Measurements from ENCODE around the gene CTBP2.
"Not testable (repeated sequence)": the region's sequence is repeated elsewhere in the genome, so short reads cannot be mapped to it uniquely, and the experiment has no call there.

CTBP2 gene

GRCh38 chr10:125082471-125082870 is 77.9 kb downstream of the CTBP2 start:
- DNase-seq: not testable (repeated sequence)

GRCh38 chr10:125081931-125082330 is 78.4 kb downstream of the CTBP2 start:
- DNase-seq: no peak

- DNase-seq: no peak
Measured at GRCh38 chr10:125080984-125081383, 79.4 kb downstream of the CTBP2 start.

- DNase-seq: no peak
Measured at GRCh38 chr10:125080296-125080695, 80.1 kb downstream of the CTBP2 start.

GRCh38 chr10:125079091-125079600 is 81.2 kb downstream of the CTBP2 start:
- no peak for DNase-seq

- no peak for DNase-seq
Measured at GRCh38 chr10:125076891-125077541, 83.3 kb downstream of the CTBP2 start.

- no peak for DNase-seq
Measured at GRCh38 chr10:125076121-125076825, 84.1 kb downstream of the CTBP2 start.

GRCh38 chr10:125073996-125074395 is 86.4 kb downstream of the CTBP2 start:
- no peak for DNase-seq

- no peak for DNase-seq
Measured at GRCh38 chr10:125072794-125073193, 87.6 kb downstream of the CTBP2 start.

GRCh38 chr10:125071008-125071407 is 89.4 kb downstream of the CTBP2 start:
- no peak for DNase-seq

GRCh38 chr10:125068406-125068805 is 92.0 kb downstream of the CTBP2 start:
- DNase-seq: no peak

- no peak for DNase-seq
Measured at GRCh38 chr10:125067764-125068163, 92.6 kb downstream of the CTBP2 start.

- no peak for DNase-seq
Measured at GRCh38 chr10:125066764-125067450, 93.5 kb downstream of the CTBP2 start.

GRCh38 chr10:125064681-125065492 is 95.5 kb downstream of the CTBP2 start:
- no peak for DNase-seq

GRCh38 chr10:125063256-125063925 is 97.0 kb downstream of the CTBP2 start:
- DNase-seq: no peak

- no peak for DNase-seq
Measured at GRCh38 chr10:125062914-125063230, 97.5 kb downstream of the CTBP2 start.

GRCh38 chr10:125062227-125062913 is 98.0 kb downstream of the CTBP2 start:
- no peak for DNase-seq

- DNase-seq: no peak
Measured at GRCh38 chr10:125061557-125062226, 98.7 kb downstream of the CTBP2 start.

- DNase-seq: no peak
Measured at GRCh38 chr10:125060826-125061556, 99.4 kb downstream of the CTBP2 start.

- DNase-seq: no peak
Measured at GRCh38 chr10:125060482-125060825, 99.9 kb downstream of the CTBP2 start.

GRCh38 chr10:125060026-125060425 is 100.3 kb downstream of the CTBP2 start:
- DNase-seq: no peak

Measured in DMS 273 treated with DMSO at 0.1 percent for 48 hours (cell line).